ENCODE results near the gene TEX54. TPM values are rescaled to one million over a fixed set of nuclear protein-coding genes. Genes with fewer than 3 reads are reported as not detected.
A peak's percentile ranks its signal among the peaks of the same experiment; 100 is the strongest.

The TEX54 gene
- total RNA-seq, 2 experiments from 2014 or later: 1.0 TPM; not detected in 1

DNA sequence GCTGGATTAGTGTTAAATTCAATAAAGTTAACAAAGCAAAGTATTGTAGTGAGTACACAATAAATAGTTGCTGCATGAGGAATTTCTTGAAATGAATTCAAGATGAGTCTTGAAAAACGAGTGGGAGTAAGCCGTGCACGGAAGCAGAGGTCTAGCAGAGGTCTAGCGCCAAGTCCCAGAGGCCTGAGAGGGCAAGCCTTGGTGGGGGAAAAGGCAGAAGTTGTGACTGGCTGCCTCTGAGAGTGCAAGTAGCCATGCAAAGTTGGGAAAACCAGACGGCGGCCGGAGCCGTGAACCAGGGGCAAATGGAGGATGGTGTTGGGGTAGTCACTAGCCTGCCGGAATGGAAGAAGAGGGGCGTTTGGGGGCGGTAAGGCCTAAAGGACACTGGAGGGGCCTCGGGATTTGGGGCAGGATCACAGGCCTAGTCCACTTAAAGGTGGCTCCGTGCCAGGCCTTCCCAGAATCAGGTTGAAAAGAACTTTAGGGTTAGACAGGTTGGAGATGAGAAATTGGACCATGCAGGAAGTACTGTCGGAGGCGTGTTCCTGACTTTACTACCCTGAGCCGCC, 47.7 kb upstream of the TEX54 start:
- no peak for TF ChIP-seq EZH2phosphoT487 (IDR thresholded peaks at IDR 0.05; ENCODE audit: borderline replicate concordance, low read depth, low read length)
- TF ChIP-seq, protein P1, sequence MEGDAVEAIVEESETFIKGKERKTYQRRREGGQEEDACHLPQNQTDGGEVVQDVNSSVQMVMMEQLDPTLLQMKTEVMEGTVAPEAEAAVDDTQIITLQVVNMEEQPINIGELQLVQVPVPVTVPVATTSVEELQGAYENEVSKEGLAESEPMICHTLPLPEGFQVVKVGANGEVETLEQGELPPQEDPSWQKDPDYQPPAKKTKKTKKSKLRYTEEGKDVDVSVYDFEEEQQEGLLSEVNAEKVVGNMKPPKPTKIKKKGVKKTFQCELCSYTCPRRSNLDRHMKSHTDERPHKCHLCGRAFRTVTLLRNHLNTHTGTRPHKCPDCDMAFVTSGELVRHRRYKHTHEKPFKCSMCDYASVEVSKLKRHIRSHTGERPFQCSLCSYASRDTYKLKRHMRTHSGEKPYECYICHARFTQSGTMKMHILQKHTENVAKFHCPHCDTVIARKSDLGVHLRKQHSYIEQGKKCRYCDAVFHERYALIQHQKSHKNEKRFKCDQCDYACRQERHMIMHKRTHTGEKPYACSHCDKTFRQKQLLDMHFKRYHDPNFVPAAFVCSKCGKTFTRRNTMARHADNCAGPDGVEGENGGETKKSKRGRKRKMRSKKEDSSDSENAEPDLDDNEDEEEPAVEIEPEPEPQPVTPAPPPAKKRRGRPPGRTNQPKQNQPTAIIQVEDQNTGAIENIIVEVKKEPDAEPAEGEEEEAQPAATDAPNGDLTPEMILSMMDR (conservative IDR thresholded peaks at IDR 0.05; ENCODE audit: low read length): no peak
- Histone ChIP-seq H3K9me3 (ENCODE audit: low read length) (no peaks in the 10 kb centered on the region), H3K27ac (ENCODE audit: low read depth, low read length, poor library complexity, severe bottlenecking) (peak overlapping the region; percentile 74), H3K4me3 (ENCODE audit: low read depth, low read length, poor library complexity, severe bottlenecking) (peak overlapping the region; percentile 73), H3K4me2 (ENCODE audit: low read length) (peak overlapping the region; percentile 95), H3K9me2 (ENCODE audit: insufficient read depth, low read length) (no peaks in the 10 kb centered on the region), H3K79me2 (ENCODE audit: insufficient read depth, low read depth, low read length) (peaks cover 70% of the 10 kb centered on the region), H3K4me1 (ENCODE audit: insufficient read depth, low read length, poor library complexity, severe bottlenecking) (peaks cover 28% of the 10 kb centered on the region), H4K20me1 (ENCODE audit: insufficient read depth, low read length) (peaks cover 11% of the 10 kb centered on the region; the same call in 1 of the 2 replicates), H3K36me3 (ENCODE audit: insufficient read depth, low read length) (peaks cover 94% of the 10 kb centered on the region), H2AFZ (ENCODE audit: low read length) (no peak overlapping the region)
- ChIA-PET CTCF (ENCODE audit: unreplicated experiment) (no interaction called here), POLR2A (interaction anchor here (1.7 to 4.8 kb wide), 2 partner anchors 25 to 126 kb away, joined by 13 to 42 read pairs; partner anchors contain the start of gene ZBTB3)
- peak; percentile 28 for DNase-seq (ENCODE audit: low spot score)
- intact Hi-C loops (cut with micrococcal nuclease; ENCODE audit: unreplicated experiment): loop anchor here (2.0 to 5.0 kb wide), 2 partner anchors 40 to 308 kb away; partner anchors contain the start of gene EEF1G
- BruUV-seq (replicated peaks): no TSS peak

DNA sequence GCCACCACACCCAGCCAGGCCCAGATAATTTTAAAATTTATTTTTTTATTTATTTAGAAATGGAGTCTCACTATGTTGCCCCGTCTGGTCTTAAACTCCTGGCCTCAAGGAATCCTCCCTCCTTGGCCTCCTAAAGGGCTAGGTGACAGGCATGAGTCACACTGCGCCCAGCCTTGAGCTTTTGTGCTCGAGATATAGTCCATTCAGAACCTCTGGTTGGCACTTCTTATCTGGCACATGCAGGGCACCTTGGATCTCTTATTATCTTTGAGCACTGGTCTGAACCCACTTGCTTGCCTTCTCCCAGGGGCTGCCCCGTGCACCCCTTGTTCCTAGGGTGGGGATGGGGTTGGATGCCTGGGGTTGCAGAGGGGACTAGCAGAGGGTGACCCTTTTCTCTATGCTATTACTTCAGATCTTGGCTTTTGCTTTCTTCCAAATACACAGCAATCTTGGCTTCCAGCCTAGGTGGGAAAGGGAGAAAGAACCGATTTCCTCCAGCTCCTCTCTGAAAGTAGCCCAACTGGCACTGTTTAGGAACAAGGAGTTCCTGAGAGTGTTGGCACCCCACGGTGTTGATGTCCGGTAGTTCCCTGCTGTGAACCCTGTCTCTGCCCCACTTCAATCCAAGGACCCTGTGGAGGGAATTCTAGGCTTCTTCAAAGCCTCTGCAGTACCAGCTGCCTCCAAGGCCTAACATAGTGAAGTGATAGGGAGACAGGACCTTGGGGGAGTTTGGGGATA, 46.8 kb upstream of the TEX54 start:
- peaks cover 28% of the 10 kb centered on the region for H3K4me1 ChIP-seq (ENCODE audit: insufficient read depth, low read length, poor library complexity, severe bottlenecking)
- no peak for TF ChIP-seq EZH2phosphoT487 (IDR thresholded peaks at IDR 0.05; ENCODE audit: borderline replicate concordance, low read depth, low read length)
- TF ChIP-seq, protein P1 (conservative IDR thresholded peaks at IDR 0.05; ENCODE audit: low read length): no peak
- BruUV-seq (replicated peaks): no TSS peak
- H3K9me3 ChIP-seq (ENCODE audit: low read length): no peaks in the 10 kb centered on the region
- H3K9me2 ChIP-seq (ENCODE audit: insufficient read depth, low read length): no peaks in the 10 kb centered on the region
- peaks cover 11% of the 10 kb centered on the region; the same call in 1 of the 2 replicates for H4K20me1 ChIP-seq (ENCODE audit: insufficient read depth, low read length)
- H3K36me3 ChIP-seq (ENCODE audit: insufficient read depth, low read length): peaks cover 94% of the 10 kb centered on the region
- H3K27ac ChIP-seq (ENCODE audit: low read depth, low read length, poor library complexity, severe bottlenecking): peak overlapping the region; percentile 74
- peaks cover 74% of the 10 kb centered on the region for H3K79me2 ChIP-seq (ENCODE audit: insufficient read depth, low read depth, low read length)
- ChIA-PET POLR2A (interaction anchor here (1.0 kb wide), 1 partner anchor 14 kb away, joined by 4 read pairs; no protein-coding TSS in a partner anchor), CTCF (ENCODE audit: unreplicated experiment) (no interaction called here)
- intact Hi-C loops (cut with micrococcal nuclease; ENCODE audit: unreplicated experiment): no loop called here
- DNase-seq (ENCODE audit: low spot score): no peak
- H2AFZ ChIP-seq (ENCODE audit: low read length): no peak overlapping the region
- H3K4me2 ChIP-seq (ENCODE audit: low read length): peak overlapping the region; percentile 95
- peak overlapping the region; percentile 73 for H3K4me3 ChIP-seq (ENCODE audit: low read depth, low read length, poor library complexity, severe bottlenecking)

All from OCI-LY7 (cell line).